Suprapubic skin (tissue), 4 donors: ENCODE measurements around the gene ATP11A. TPM values are rescaled to one million over a fixed set of nuclear protein-coding genes. Genes with fewer than 3 reads are reported as not detected.

Experiments used
- DNase-seq, 2 donors: peaks; one replicate each; pipeline ENCODE4 v3.0.0-alpha.2; 2019; ENCODE audit warnings: low spot score in 2 of 2
- H3K27ac ChIP-seq: fragments of 200-600 bp; sonication (generic); one replicate; pipeline ENCODE4 v1.5.1; 2019
- H3K27me3 ChIP-seq: fragments of 200-600 bp; sonication (generic); one replicate; pipeline ENCODE4 v1.5.1; 2019
- H3K36me3 ChIP-seq: fragments of 200-600 bp; sonication (generic); one replicate; pipeline ENCODE4 v1.5.1; 2019
- H3K4me1 ChIP-seq: fragments of 200-600 bp; sonication (generic); one replicate; pipeline ENCODE4 v1.5.1; 2019
- H3K4me3 ChIP-seq: fragments of 200-600 bp; sonication (generic); one replicate; pipeline ENCODE4 v1.5.1; 2019; ENCODE audit warnings: mild to moderate bottlenecking
- H3K9me3 ChIP-seq: fragments of 200-600 bp; sonication (generic); one replicate; pipeline ENCODE4 v1.5.1; 2019
- EP300 ChIP-seq: sonication (generic); formaldehyde crosslinking; IDR thresholded peaks from one replicate; pipeline ENCODE4 v1.6.1; 2017; ENCODE audit warnings: antibody characterized with exemption
- POLR2A ChIP-seq, 2 donors: fragments of 450-650 bp; IDR thresholded peaks; one replicate each; pipeline ENCODE4 v1.6.1; 2017; ENCODE audit warnings: antibody characterized with exemption in 2 of 2, mild to moderate bottlenecking in 2 of 2, moderate library complexity in 2 of 2
- POLR2AphosphoS5 ChIP-seq, 3 donors: sonication (generic); formaldehyde crosslinking; IDR thresholded peaks; one replicate each; pipeline ENCODE4 v1.6.1; 2017; ENCODE audit warnings: antibody characterized with exemption in 3 of 3
- WGBS: methylation state at CpG from one replicate; pipeline ENCODE4 v1.1.5; 2018; 5-methylcytosine and 5-hydroxymethylcytosine counted together
- total RNA-seq, 4 donors: library from RNA; depleted of rRNA; stranded (reverse); fragments of >200 nt; gene quantifications; one replicate each; pipeline ENCODE4 v1.1.0, GENCODE V29; 2016
- TF ChIP-seq, protein P1 (sequence below), 2 donors: fragments of 200-600 bp in 1 of 2; fragments of 450-650 bp in 1 of 2; sonication (generic) in 1 of 2; IDR thresholded peaks; one replicate each; pipeline ENCODE4 v1.5.1; 2016 to 2019; ENCODE audit warnings: antibody characterized with exemption in 2 of 2, mild to moderate bottlenecking in 1 of 2, moderate library complexity in 1 of 2

The ATP11A gene
- total RNA-seq, 4 donors from 2014 or later, result 22.8 to 51.0 (median 39.8) TPM

DNA sequence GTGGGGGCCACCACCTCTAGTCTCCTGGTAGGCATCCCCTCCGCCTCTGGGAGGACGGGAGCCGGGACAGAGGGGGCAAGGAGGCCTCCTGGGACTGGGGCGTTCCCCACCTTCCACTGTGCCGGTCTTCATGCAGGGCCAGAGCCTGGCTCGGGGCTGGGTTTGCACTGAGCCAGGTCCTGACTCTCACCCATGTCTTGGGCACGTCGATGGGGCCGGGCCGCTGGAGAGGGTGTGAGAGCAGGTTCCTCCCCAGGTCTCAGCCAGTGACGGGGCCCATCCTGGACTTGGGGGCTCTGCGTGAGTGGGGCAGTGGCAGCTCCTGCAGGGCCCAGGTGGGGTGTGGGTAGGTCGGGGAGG, 26.6 kb downstream of the ATP11A start:
- Histone ChIP-seq H3K4me1 (peaks cover 11% of the 10 kb centered on the region), H3K9me3 (no peaks in the 10 kb centered on the region), H3K27me3 (no peaks in the 10 kb centered on the region), H3K4me3 (no peak overlapping the region), H3K27ac (no peak overlapping the region), H3K36me3 (peaks cover 4% of the 10 kb centered on the region)
- DNase-seq, result peak; percentile 61 to 68
- 100% methylated on average over 1 of the region's 13 CpGs for WGBS
- TF ChIP-seq POLR2AphosphoS5 (IDR thresholded peaks at IDR 0.05), result no peak
- TF ChIP-seq, protein P1, sequence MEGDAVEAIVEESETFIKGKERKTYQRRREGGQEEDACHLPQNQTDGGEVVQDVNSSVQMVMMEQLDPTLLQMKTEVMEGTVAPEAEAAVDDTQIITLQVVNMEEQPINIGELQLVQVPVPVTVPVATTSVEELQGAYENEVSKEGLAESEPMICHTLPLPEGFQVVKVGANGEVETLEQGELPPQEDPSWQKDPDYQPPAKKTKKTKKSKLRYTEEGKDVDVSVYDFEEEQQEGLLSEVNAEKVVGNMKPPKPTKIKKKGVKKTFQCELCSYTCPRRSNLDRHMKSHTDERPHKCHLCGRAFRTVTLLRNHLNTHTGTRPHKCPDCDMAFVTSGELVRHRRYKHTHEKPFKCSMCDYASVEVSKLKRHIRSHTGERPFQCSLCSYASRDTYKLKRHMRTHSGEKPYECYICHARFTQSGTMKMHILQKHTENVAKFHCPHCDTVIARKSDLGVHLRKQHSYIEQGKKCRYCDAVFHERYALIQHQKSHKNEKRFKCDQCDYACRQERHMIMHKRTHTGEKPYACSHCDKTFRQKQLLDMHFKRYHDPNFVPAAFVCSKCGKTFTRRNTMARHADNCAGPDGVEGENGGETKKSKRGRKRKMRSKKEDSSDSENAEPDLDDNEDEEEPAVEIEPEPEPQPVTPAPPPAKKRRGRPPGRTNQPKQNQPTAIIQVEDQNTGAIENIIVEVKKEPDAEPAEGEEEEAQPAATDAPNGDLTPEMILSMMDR (IDR thresholded peaks at IDR 0.05), result no peak
- no peak for TF ChIP-seq EP300
- TF ChIP-seq POLR2A (IDR thresholded peaks at IDR 0.05), result no peak

DNA sequence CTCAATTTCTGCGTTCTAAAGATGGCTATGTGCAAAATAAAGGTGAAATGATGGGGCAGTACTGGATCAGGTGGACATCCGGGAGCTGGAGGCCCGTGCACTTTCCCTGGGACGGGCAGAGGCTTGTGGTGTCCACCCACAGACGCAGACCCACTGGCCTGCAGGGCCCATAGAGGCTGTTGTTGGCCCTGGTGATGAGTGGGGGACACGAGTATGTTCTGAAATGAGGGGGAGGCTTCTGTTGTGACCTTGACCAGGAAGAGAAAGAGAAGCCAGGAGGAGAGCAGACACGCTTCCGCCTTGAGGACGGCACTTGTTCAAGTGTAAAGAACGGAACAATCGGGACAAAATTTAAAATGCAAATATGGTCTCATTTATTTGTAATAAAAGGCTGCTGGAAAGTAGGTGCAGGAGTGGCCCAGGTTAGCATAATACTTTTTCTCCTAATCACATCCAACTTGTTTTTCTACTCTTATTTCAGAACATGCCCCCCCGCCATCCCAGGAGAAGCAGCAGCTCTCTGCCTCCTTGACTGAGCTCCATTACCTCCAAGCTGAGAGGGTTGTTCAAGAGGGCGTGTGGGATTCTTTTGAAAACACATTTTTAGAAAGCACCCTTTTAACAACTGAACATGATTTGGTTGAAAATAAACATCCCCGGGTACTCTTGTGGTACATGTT, 27.1 kb downstream of the ATP11A start:
- no peak overlapping the region for H3K27ac ChIP-seq
- TF ChIP-seq EP300, result no peak
- no peak for TF ChIP-seq POLR2A (IDR thresholded peaks at IDR 0.05)
- TF ChIP-seq, protein P1 (IDR thresholded peaks at IDR 0.05), result no peak
- no peak for TF ChIP-seq POLR2AphosphoS5 (IDR thresholded peaks at IDR 0.05)
- H3K27me3 ChIP-seq, result no peaks in the 10 kb centered on the region
- no peak overlapping the region for H3K4me3 ChIP-seq
- DNase-seq, result peak; percentile 24 to 47
- H3K9me3 ChIP-seq, result no peaks in the 10 kb centered on the region
- WGBS, result 79% methylated on average over 14 of the region's 14 CpGs
- H3K4me1 ChIP-seq, result peaks cover 11% of the 10 kb centered on the region
- peaks cover 4% of the 10 kb centered on the region for H3K36me3 ChIP-seq

DNA sequence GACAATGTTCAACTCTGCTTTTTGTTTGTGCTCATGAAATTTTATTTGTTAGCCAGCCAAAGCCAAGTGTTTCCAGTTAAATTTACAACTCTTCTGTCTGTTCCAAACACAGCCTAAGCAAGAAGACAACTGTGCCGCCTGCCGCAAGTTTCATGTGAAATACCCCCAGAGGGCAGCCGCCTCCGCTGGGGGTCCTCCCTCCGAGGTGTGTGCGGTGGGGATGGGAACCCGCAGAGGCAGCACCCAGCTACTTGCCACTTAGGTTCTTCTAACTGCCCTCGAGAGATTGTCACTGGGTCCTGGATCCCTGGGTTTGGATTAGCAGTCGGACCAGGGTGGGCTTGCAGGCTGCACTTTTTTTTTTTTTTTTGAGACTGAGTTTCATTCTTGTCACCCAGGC, 28.5 kb downstream of the ATP11A start:
- 95% methylated on average over 9 of the region's 9 CpGs for WGBS

DNA sequence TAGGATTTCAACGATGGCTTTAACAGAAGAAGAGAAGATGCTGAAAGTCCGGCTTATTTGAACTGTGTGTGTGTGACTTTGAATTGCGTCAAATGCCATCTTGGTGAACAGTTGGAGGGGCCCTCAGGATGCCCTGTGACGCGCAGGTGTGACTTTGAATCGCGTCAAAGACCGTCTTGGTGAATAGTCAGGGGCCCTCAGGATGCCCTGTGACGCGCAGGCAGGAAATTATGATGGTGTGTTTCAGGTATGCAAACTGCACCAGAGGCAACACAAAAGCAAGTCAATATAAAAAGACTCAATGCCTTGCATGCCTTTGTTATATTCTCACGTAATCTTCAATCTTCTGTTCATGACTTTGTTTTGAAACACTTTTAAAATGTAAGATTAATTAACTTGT, 29.2 kb downstream of the ATP11A start:
- TF ChIP-seq EP300 (no peak), POLR2AphosphoS5 (IDR thresholded peaks at IDR 0.05) (no peak), POLR2A (IDR thresholded peaks at IDR 0.05) (no peak)
- TF ChIP-seq, protein P1 (IDR thresholded peaks at IDR 0.05), result no peak
- H3K4me1 ChIP-seq, result peaks cover 13% of the 10 kb centered on the region
- no peak for DNase-seq
- H3K36me3 ChIP-seq, result peaks cover 4% of the 10 kb centered on the region
- WGBS, result 87% methylated on average over 11 of the region's 11 CpGs
- no peak overlapping the region for H3K4me3 ChIP-seq
- no peaks in the 10 kb centered on the region for H3K27me3 ChIP-seq
- H3K27ac ChIP-seq, result no peak overlapping the region
- H3K9me3 ChIP-seq, result no peaks in the 10 kb centered on the region

More for the DNA sequence above, 28.5 kb downstream of the ATP11A start:
- TF ChIP-seq EP300 (no peak), POLR2A (IDR thresholded peaks at IDR 0.05) (no peak), POLR2AphosphoS5 (IDR thresholded peaks at IDR 0.05) (no peak)
- TF ChIP-seq, protein P1 (IDR thresholded peaks at IDR 0.05), result no peak
- H3K4me1 ChIP-seq, result peaks cover 13% of the 10 kb centered on the region
- DNase-seq, result peak in 1 of 2 donors; percentile 52
- H3K27me3 ChIP-seq, result no peaks in the 10 kb centered on the region
- H3K4me3 ChIP-seq, result no peak overlapping the region
- H3K27ac ChIP-seq, result no peak overlapping the region
- no peaks in the 10 kb centered on the region for H3K9me3 ChIP-seq
- H3K36me3 ChIP-seq, result peaks cover 4% of the 10 kb centered on the region

DNA sequence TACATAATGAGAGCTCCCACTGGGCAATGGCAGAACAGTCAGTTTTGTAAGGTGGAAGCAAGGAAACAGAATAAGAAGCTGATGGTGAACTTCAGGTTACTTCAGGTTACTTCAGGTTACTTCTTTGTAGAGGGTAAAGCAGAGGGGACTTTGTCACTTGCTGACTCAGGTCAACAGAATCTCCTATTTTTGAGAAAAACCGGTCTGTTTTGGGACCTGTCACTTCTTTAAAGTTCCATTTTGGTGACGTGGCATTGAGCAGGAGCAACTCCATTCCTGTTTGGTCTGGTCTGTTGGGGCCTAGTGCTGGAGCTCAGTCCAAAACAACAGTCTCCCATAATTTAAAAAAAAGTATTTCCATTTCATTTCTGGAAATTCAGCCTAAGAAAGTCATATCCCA, 29.7 kb downstream of the ATP11A start:
- Histone ChIP-seq H3K36me3 (peaks cover 4% of the 10 kb centered on the region), H3K9me3 (no peaks in the 10 kb centered on the region), H3K27me3 (no peaks in the 10 kb centered on the region), H3K4me1 (peaks cover 13% of the 10 kb centered on the region), H3K27ac (no peak overlapping the region), H3K4me3 (no peak overlapping the region)
- TF ChIP-seq POLR2AphosphoS5 (IDR thresholded peaks at IDR 0.05), result no peak
- TF ChIP-seq POLR2A (IDR thresholded peaks at IDR 0.05), result no peak
- TF ChIP-seq, protein P1 (IDR thresholded peaks at IDR 0.05), result no peak
- TF ChIP-seq EP300, result no peak
- DNase-seq, result no peak
- WGBS, result 98% methylated on average over 2 of the region's 2 CpGs
